ENCODE data around the gene NRARP.

The NRARP gene

DNA sequence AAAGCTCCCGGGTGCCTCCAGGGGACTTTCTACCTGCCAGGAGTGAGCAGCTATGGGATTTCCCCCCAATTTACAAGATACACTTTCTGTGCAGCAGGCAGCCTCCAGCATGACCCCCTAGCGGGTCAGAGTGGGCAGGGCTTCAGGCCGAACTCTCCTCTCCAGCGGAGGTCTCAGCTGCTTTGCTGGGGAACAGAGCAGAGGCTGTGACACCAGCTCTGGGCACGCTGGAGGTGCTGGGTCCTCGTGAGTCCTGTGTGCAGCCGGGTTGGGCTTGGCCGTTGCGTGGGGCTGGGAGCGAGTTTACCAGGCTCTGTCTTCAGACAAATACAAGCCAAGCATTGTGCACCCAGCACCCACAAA, 2.9 kb downstream of the NRARP start:
- H3K4me3 ChIP-seq (replicated peaks in 1 of 2; ENCODE audit: low read depth in 2 of 2, low read length in 2 of 2), result no peak overlapping the region
- DNase-seq (ENCODE audit: low read depth in 2 of 2), result no peak
- TF ChIP-seq, protein P1, sequence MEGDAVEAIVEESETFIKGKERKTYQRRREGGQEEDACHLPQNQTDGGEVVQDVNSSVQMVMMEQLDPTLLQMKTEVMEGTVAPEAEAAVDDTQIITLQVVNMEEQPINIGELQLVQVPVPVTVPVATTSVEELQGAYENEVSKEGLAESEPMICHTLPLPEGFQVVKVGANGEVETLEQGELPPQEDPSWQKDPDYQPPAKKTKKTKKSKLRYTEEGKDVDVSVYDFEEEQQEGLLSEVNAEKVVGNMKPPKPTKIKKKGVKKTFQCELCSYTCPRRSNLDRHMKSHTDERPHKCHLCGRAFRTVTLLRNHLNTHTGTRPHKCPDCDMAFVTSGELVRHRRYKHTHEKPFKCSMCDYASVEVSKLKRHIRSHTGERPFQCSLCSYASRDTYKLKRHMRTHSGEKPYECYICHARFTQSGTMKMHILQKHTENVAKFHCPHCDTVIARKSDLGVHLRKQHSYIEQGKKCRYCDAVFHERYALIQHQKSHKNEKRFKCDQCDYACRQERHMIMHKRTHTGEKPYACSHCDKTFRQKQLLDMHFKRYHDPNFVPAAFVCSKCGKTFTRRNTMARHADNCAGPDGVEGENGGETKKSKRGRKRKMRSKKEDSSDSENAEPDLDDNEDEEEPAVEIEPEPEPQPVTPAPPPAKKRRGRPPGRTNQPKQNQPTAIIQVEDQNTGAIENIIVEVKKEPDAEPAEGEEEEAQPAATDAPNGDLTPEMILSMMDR (IDR thresholded peaks at IDR 0.05; ENCODE audit: low read depth, low read length), result no peak

DNA sequence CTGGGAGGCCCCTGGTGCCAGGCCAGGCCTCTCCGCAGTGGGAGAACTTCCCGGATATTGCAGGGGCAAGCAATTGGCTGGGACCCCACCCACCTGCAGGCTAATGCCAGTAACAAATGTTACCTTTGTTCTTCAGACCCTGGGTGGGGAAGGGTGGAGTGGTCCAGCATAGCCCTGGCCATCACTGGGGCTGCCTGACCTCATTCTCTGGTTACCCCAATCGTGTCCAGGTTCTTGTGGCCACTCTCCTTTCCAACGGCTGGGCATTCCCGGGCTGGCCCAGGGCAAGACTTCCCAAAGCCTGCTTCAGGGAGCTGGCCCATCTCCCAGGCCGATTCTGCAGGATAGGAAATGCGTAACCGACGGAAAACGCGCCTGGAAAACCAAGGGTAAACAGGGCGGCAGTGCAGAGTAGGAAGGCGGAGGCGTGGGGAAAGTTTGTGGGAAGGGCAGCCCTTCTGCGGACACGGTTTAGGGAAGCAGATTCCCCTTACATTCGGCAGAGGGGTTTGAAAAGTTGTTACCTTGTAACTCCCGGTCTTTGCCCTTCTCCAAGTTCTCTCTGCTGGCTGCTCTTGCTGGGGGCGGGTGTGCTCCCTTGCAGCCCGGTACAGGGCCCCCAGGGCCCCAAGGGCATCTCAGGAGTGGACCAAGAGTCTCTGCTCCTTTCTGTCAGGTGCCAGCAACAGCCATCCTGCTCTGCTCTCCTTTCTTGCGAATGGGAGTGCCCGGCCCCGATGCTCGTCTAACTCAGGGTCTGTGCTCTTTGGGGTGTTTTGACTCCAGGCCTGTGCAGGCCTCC, 3.5 kb downstream of the NRARP start:
- DNase-seq (ENCODE audit: low read depth in 2 of 2), result peak in 1 of 2 donors; percentile 59
- TF ChIP-seq, protein P1 (IDR thresholded peaks at IDR 0.05; ENCODE audit: low read depth, low read length), result no peak
- H3K4me3 ChIP-seq (replicated peaks in 1 of 2; ENCODE audit: low read depth in 2 of 2, low read length in 2 of 2), result no peak overlapping the region

DNA sequence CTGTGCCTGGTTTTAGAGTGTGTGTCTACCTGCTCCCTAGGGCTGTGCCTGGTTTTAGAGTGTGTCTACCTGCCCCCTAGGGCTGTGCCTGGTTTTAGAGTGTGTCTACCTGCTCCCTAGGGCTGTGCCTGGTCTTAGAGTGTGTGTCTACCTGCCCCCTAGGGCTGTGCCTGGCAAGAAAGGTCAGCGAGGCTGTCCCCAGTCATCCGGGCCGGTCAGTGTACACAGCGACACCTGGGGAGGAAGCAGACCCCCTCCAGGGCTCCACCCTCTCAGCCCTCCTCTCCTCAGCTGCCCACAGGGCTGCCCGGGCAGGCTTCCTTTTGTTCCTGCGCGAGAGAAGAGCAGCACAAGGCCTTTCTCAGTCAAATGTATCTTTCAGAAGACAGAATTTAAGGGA, 4.1 kb downstream of the NRARP start:
- no peak for DNase-seq (ENCODE audit: low read depth in 2 of 2)
- H3K4me3 ChIP-seq (replicated peaks in 1 of 2; ENCODE audit: low read depth in 2 of 2, low read length in 2 of 2), result no peak overlapping the region
- TF ChIP-seq, protein P1 (IDR thresholded peaks at IDR 0.05; ENCODE audit: low read depth, low read length), result no peak

DNA sequence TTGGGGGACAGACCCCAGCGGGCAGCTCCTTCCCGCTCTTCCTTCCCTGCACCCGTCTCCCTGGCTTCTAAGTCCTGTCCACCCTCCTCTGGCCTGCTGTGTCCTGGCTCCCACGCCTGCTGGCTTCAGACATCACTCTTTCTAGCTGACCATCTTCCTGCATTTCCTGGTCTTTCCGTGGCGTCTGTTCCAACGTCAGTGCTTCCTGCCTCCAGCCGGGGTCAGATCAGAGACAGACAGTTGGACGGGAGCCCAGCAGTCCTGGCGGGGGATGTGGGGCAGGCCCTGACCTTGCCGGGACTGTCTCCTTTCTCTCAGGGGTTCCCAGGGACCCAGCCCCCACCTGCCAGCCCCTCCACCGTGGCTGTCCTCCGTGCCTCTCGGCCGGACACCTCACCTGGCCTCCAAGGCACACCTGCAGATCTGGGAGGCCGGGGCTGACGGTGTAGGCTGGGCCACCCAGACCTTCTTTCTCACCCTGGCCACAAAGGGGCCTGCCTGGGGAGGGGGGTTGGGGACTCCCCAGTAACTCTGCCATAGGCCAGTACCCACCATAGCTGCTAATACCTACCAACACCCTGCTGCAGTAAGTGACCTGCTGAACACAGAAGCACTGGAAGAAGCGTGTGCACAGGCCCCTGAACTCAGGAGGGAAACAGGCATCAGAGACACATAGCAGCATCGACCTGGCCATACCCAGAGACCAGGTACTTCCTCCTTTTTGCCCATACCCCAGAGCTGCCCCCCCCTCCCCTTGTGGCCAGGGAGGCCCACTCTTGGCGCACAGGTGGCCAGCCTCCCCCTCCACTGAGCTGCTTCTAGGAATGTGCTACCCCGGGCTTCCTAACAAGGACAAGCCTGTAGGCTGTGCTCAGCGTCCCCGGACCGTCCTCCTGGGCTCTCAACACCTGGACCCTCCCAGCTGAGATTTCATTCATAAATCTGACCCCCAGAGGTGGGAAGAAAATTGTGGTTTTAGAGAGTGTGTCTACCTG, 5.1 kb downstream of the NRARP start:
- TF ChIP-seq, protein P1 (IDR thresholded peaks at IDR 0.05; ENCODE audit: low read depth, low read length), result no peak
- DNase-seq (ENCODE audit: low read depth in 2 of 2), result peak; percentile 56 to 91
- peak overlapping the region; percentile 28 to 30 for H3K4me3 ChIP-seq (replicated peaks in 1 of 2; ENCODE audit: low read depth in 2 of 2, low read length in 2 of 2)

DNA sequence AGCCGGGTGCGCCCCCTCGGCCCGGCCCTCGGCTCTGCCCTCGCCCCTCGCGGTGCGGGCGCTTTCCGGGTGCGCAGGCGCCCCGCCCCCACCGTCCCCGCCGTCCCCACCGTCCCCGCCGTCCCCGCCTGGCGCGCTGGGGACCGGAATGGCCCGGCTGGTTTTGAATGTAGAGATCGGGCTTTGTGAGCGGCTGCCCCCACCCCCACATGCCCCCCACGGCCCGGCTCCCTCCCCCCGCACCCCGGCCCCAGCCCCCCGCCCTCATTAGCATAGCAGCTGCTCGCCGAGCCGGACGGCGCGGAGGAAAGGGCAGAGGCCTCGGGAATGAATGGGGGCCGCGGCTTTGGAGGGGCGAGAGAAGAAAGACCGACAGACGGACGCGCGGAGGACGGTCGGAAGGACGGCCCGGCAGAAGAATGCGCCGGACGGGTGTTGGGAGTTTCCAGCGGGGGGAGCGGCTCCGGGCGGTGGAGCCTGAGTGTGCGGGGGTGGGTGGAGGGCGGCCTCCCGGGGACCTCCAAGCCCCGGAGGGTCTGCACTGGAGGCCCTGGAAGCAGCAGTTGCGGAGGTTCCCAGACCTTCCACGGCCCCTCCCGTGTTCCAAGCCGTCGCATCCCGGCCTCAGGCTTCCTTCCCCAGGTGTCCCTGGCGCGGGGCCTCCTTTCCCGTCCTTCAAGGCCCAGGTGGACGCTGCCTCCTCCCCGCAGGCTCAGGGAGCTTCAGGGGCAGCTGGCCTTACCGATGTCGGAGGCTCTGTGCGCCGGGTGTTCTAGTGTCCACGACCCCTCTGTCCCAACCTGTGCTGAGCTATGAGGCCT, 6.0 kb downstream of the NRARP start:
- H3K4me3 ChIP-seq (replicated peaks in 1 of 2; ENCODE audit: low read depth in 2 of 2, low read length in 2 of 2), result peak overlapping the region; percentile 28 to 30
- DNase-seq (ENCODE audit: low read depth in 2 of 2), result no peak
- TF ChIP-seq, protein P1 (IDR thresholded peaks at IDR 0.05; ENCODE audit: low read depth, low read length), result no peak

DNA sequence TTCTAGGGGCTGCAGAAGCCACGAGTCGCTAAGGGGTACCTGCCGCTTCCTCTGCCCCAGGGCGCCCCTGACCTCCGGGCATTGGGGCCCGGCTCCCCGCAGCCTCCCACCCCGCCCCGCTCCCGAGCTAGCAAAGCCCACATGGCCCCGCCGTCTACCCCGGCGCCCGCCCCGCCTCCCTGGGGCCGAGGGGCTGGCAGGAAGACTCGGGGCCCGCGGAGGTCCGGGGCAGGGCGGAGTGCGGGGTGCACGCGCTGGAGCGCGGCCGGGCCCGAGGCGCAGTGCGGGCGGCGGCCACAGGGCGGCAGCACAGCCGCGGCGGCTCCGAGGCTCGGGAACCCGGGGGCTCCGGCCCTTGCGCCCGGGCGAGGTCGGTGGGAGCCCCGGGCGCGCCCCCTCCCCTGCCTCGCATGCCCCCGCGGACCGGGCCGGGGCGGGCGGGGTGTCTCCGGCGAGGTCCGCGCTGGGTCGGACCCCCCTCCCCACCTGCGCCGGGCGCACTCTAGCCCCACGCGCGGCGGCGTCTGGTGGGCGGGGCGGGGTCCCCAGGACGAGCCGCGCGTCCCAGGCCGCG, 6.7 kb downstream of the NRARP start:
- DNase-seq (ENCODE audit: low read depth in 2 of 2), result peak in 1 of 2 donors; percentile 34
- H3K4me3 ChIP-seq (replicated peaks in 1 of 2; ENCODE audit: low read depth in 2 of 2, low read length in 2 of 2), result no peak overlapping the region
- TF ChIP-seq, protein P1 (IDR thresholded peaks at IDR 0.05; ENCODE audit: low read depth, low read length), result no peak
